HG02852 (cell line): ENCODE results near the gene MRPS35.

ENCODE experiments used
- ATAC-seq: cut with Tn5 transposase; IDR thresholded peaks from one replicate; pipeline ENCODE4 v1.9.1; 2021; ENCODE audit warnings: mild to moderate bottlenecking, moderate library complexity; ENCODE audit not compliant: unreplicated experiment

The MRPS35 gene

GRCh38 chr12:27710592-27711316 lies at the start of gene MRPS35:
TSS of gene MRPS35 (plus strand) at chr12:27710832. CDS start at chr12:27710844, 12 bp downstream.
- ATAC-seq, result peak; percentile 97

GRCh38 chr12:27665704-27666103 lies 44.9 kb upstream of the MRPS35 start:
- no peak for ATAC-seq

- no peak for ATAC-seq
Observed at GRCh38 chr12:27666510-27666909, 44.1 kb upstream of the MRPS35 start.

- no peak for ATAC-seq
Observed at GRCh38 chr12:27667540-27667939, 43.1 kb upstream of the MRPS35 start.

GRCh38 chr12:27672051-27672450 lies 38.6 kb upstream of the MRPS35 start:
- no peak for ATAC-seq

GRCh38 chr12:27672643-27673042 lies 38.0 kb upstream of the MRPS35 start:
- ATAC-seq, result no peak

- no peak for ATAC-seq
Observed at GRCh38 chr12:27673101-27673718, 37.4 kb upstream of the MRPS35 start.

GRCh38 chr12:27674989-27675388 lies 35.6 kb upstream of the MRPS35 start:
- no peak for ATAC-seq

- no peak for ATAC-seq
Observed at GRCh38 chr12:27680619-27681018, 30.0 kb upstream of the MRPS35 start.

GRCh38 chr12:27682534-27682933 lies 28.1 kb upstream of the MRPS35 start:
- no peak for ATAC-seq

GRCh38 chr12:27685274-27685673 lies 25.4 kb upstream of the MRPS35 start:
- ATAC-seq, result no peak

GRCh38 chr12:27686147-27686546 lies 24.5 kb upstream of the MRPS35 start:
- ATAC-seq, result no peak

GRCh38 chr12:27688671-27689070 lies 22.0 kb upstream of the MRPS35 start:
- ATAC-seq, result no peak

- no peak for ATAC-seq
Observed at GRCh38 chr12:27689558-27690180, 21.0 kb upstream of the MRPS35 start.

- ATAC-seq, result no peak
Observed at GRCh38 chr12:27693403-27693802, 17.2 kb upstream of the MRPS35 start.

- no peak for ATAC-seq
Observed at GRCh38 chr12:27695556-27696292, 14.9 kb upstream of the MRPS35 start.

GRCh38 chr12:27696293-27696652 lies 14.4 kb upstream of the MRPS35 start, which contains the start of gene REP15:
TSS of gene REP15 (plus strand) at chr12:27696447. CDS start at chr12:27696563, 116 bp downstream.
- no peak for ATAC-seq

- ATAC-seq, result no peak
Observed at GRCh38 chr12:27696864-27697564, 13.6 kb upstream of the MRPS35 start.

GRCh38 chr12:27703720-27704452 lies 6.7 kb upstream of the MRPS35 start:
- peak; percentile 95 for ATAC-seq

- ATAC-seq, result no peak
Observed at GRCh38 chr12:27705263-27705662, 5.4 kb upstream of the MRPS35 start.
